ENCODE data around the gene MYO5B.
"Not testable (repeated sequence)": the region's sequence is repeated elsewhere in the genome, so short reads cannot be mapped to it uniquely, and the experiment has no call there.

The MYO5B gene

GRCh38 chr18:49894517-49895226 is 300.3 kb downstream of the MYO5B start:
- DNase-seq (ENCODE audit: low read depth), result no peak
- no peak overlapping the region for H3K4me3 ChIP-seq (ENCODE audit: low read depth, low read length)
- TF ChIP-seq CTCF (IDR thresholded peaks at IDR 0.05; ENCODE audit: insufficient read depth, low read depth, low read length, missing control alignments), result no peak

GRCh38 chr18:49893036-49893435 is 301.9 kb downstream of the MYO5B start:
- no peak for DNase-seq (ENCODE audit: low read depth)
- H3K4me3 ChIP-seq (ENCODE audit: low read depth, low read length), result no peak overlapping the region
- TF ChIP-seq CTCF (IDR thresholded peaks at IDR 0.05; ENCODE audit: insufficient read depth, low read depth, low read length, missing control alignments), result no peak

- TF ChIP-seq CTCF (IDR thresholded peaks at IDR 0.05; ENCODE audit: insufficient read depth, low read depth, low read length, missing control alignments), result no peak
- no peak overlapping the region for H3K4me3 ChIP-seq (ENCODE audit: low read depth, low read length)
- no peak for DNase-seq (ENCODE audit: low read depth)
Measured at GRCh38 chr18:49892148-49892924, 302.6 kb downstream of the MYO5B start.

- no peak overlapping the region for H3K4me3 ChIP-seq (ENCODE audit: low read depth, low read length)
- no peak for DNase-seq (ENCODE audit: low read depth)
- no peak for TF ChIP-seq CTCF (IDR thresholded peaks at IDR 0.05; ENCODE audit: insufficient read depth, low read depth, low read length, missing control alignments)
Measured at GRCh38 chr18:49890041-49890440, 304.9 kb downstream of the MYO5B start.

GRCh38 chr18:49889552-49889951 is 305.4 kb downstream of the MYO5B start:
- not testable (repeated sequence) for H3K4me3 ChIP-seq (ENCODE audit: low read depth, low read length); DNase-seq (ENCODE audit: low read depth)

GRCh38 chr18:49886891-49887764 is 307.8 kb downstream of the MYO5B start:
- no peak overlapping the region for H3K4me3 ChIP-seq (ENCODE audit: low read depth, low read length)
- TF ChIP-seq CTCF (IDR thresholded peaks at IDR 0.05; ENCODE audit: insufficient read depth, low read depth, low read length, missing control alignments), result no peak
- no peak for DNase-seq (ENCODE audit: low read depth)

GRCh38 chr18:49884959-49885358 is 310.0 kb downstream of the MYO5B start:
- H3K4me3 ChIP-seq (ENCODE audit: low read depth, low read length), result no peak overlapping the region
- TF ChIP-seq CTCF (IDR thresholded peaks at IDR 0.05; ENCODE audit: insufficient read depth, low read depth, low read length, missing control alignments), result no peak
- no peak for DNase-seq (ENCODE audit: low read depth)
